Measurements from ENCODE around the gene DNAAF1. TPM values are rescaled to one million over a fixed set of nuclear protein-coding genes. Genes with fewer than 3 reads are reported as not detected.
"Not testable (repeated sequence)": the region's sequence is repeated elsewhere in the genome, so short reads cannot be mapped to it uniquely, and the experiment has no call there.

The DNAAF1 gene
- total RNA-seq, 1 experiment from 2014 or later = not detected

GRCh38 chr16:84199861-84200260 lies 54.8 kb downstream of the DNAAF1 start:
- no TSS peak for BruUV-seq (replicated peaks)
- intact Hi-C loops (cut with micrococcal nuclease; ENCODE audit: unreplicated experiment) = no loop called here
- no peaks in the 10 kb centered on the region for H3K9me3 ChIP-seq (ENCODE audit: low read depth, low read length, poor library complexity, severe bottlenecking)
- no peaks in the 10 kb centered on the region for H3K4me1 ChIP-seq (ENCODE audit: insufficient read depth, low read length, poor library complexity, severe bottlenecking)
- H3K27ac ChIP-seq (ENCODE audit: low read depth, low read length, poor library complexity, severe bottlenecking) = no peak overlapping the region
- H3K36me3 ChIP-seq (ENCODE audit: insufficient read depth, low read length, poor library complexity, severe bottlenecking) = no peaks in the 10 kb centered on the region
- CTCF ChIA-PET = no interaction called here
- no peak overlapping the region for H3K4me3 ChIP-seq (ENCODE audit: low read depth, low read length, poor library complexity, severe bottlenecking)
- POLR2A ChIA-PET (ENCODE audit: low non-redundant PET) = no interaction called here
- TF ChIP-seq CTCF (conservative IDR thresholded peaks at IDR 0.05; ENCODE audit: low read depth, low read length) = no peak
- no peak for TF ChIP-seq EZH2 (IDR thresholded peaks at IDR 0.05; ENCODE audit: borderline replicate concordance, low read depth, low read length, poor library complexity, severe bottlenecking)
- no peak for DNase-seq (ENCODE audit: low spot score)
- no peaks in the 10 kb centered on the region for H3K27me3 ChIP-seq (replicated peaks; ENCODE audit: insufficient read depth, low read depth, low read length, poor library complexity)

DNA sequence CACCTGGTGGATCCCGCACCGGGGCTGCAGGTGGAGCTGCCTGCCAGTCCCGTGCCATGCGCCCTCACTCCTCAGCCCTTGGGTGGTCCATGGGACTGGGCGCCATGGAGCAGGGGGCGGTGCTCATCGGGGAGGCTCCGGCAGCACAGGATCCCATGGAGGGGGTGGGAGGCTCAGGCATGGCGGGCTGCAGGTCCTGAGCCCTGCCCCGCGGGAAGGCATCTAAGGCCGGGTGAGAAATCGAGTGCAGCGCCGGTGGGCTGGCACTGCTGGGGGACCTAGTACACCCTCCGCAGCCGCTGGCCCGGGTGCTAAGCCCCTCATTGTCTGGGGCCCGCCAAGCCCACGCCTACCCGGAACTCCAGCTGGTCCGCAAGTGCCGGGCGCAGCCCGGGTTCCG lies 59.4 kb downstream of the DNAAF1 start:
- BruUV-seq (replicated peaks); H3K9me3 ChIP-seq (ENCODE audit: low read depth, low read length, poor library complexity, severe bottlenecking); H3K27me3 ChIP-seq (replicated peaks; ENCODE audit: insufficient read depth, low read depth, low read length, poor library complexity); H3K36me3 ChIP-seq (ENCODE audit: insufficient read depth, low read length, poor library complexity, severe bottlenecking); CTCF ChIA-PET; DNase-seq (ENCODE audit: low spot score); H3K4me3 ChIP-seq (ENCODE audit: low read depth, low read length, poor library complexity, severe bottlenecking); H3K27ac ChIP-seq (ENCODE audit: low read depth, low read length, poor library complexity, severe bottlenecking); intact Hi-C loops (cut with micrococcal nuclease; ENCODE audit: unreplicated experiment); H3K4me1 ChIP-seq (ENCODE audit: insufficient read depth, low read length, poor library complexity, severe bottlenecking); POLR2A ChIA-PET (ENCODE audit: low non-redundant PET): not testable (repeated sequence)

DNA sequence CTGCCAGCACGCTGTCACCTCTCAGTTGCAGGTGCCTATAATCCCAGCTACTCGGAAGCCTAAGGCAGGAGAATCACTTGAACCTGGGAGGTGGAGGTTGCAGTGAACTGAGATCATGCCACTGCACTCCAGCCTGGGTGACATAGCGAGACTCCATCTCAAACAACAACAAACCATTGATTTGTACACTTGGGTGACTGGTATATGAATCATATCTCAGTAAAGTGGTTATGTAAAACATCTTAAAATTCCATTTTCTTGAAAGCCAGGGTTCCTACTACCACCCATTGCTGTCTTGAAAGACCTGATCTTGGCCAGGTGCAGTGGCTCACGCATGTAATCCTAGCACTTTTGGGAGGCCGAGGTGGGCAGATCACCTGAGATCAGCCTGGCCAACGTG lies 60.0 kb downstream of the DNAAF1 start:
- intact Hi-C loops (cut with micrococcal nuclease; ENCODE audit: unreplicated experiment); H3K36me3 ChIP-seq (ENCODE audit: insufficient read depth, low read length, poor library complexity, severe bottlenecking); H3K9me3 ChIP-seq (ENCODE audit: low read depth, low read length, poor library complexity, severe bottlenecking); POLR2A ChIA-PET (ENCODE audit: low non-redundant PET); H3K4me3 ChIP-seq (ENCODE audit: low read depth, low read length, poor library complexity, severe bottlenecking); BruUV-seq (replicated peaks); H3K27me3 ChIP-seq (replicated peaks; ENCODE audit: insufficient read depth, low read depth, low read length, poor library complexity); H3K27ac ChIP-seq (ENCODE audit: low read depth, low read length, poor library complexity, severe bottlenecking); DNase-seq (ENCODE audit: low spot score); H3K4me1 ChIP-seq (ENCODE audit: insufficient read depth, low read length, poor library complexity, severe bottlenecking): not testable (repeated sequence)
- CTCF ChIA-PET = interaction anchor here (0.6 kb wide), 1 partner anchor 195 kb away, joined by 3 read pairs; no protein-coding TSS in a partner anchor

DNA sequence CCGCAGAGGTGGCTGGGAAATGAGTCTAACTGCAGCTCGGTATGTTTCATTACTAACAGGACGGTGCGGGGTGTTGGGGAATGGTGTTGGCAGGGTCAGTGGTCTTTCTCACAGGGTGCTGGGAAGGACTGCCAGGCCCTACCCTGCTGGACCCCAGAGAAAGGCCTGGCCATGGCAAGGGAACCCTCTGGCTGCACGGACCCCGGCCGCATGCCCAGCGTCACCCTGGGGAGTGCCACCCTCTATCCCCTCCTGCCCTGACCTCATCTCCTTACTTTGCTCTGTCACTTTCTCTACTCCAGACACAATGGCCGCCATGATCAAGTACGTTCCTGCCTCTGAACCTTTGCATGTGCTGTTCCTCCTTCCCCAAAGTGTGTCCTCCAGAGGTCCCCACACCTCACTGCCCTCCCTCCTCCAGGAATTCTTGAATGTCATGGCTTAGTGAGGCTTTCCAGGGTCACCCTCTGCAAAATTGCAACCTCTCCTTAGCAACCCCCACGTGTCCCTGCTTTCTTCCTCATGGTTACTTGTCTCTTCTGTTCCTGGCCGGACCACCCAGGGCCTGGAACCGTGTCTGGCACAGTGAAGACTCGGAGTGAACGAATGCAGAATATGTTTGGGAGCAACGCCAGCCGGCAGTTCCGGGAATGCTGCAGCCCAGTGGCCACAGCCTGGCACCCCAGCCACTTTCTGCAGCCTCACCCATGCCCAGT lies 61.0 kb downstream of the DNAAF1 start:
- intact Hi-C loops (cut with micrococcal nuclease; ENCODE audit: unreplicated experiment) = no loop called here
- CTCF ChIA-PET = no interaction called here
- H3K27ac ChIP-seq (ENCODE audit: low read depth, low read length, poor library complexity, severe bottlenecking) = no peak overlapping the region

More for the DNA sequence above, 61.0 kb downstream of the DNAAF1 start:
- Histone ChIP-seq H3K9me3 (ENCODE audit: low read depth, low read length, poor library complexity, severe bottlenecking) (no peaks in the 10 kb centered on the region), H3K4me3 (ENCODE audit: low read depth, low read length, poor library complexity, severe bottlenecking) (no peak overlapping the region), H3K4me1 (ENCODE audit: insufficient read depth, low read length, poor library complexity, severe bottlenecking) (no peaks in the 10 kb centered on the region), H3K36me3 (ENCODE audit: insufficient read depth, low read length, poor library complexity, severe bottlenecking) (no peaks in the 10 kb centered on the region), H3K27me3 (replicated peaks; ENCODE audit: insufficient read depth, low read depth, low read length, poor library complexity) (no peaks in the 10 kb centered on the region)
- POLR2A ChIA-PET (ENCODE audit: low non-redundant PET) = no interaction called here
- BruUV-seq (replicated peaks) = no TSS peak
- TF ChIP-seq EZH2 (IDR thresholded peaks at IDR 0.05; ENCODE audit: borderline replicate concordance, low read depth, low read length, poor library complexity, severe bottlenecking) = no peak
- TF ChIP-seq CTCF (conservative IDR thresholded peaks at IDR 0.05; ENCODE audit: low read depth, low read length) = no peak
- no peak for DNase-seq (ENCODE audit: low spot score)
